Embryonic facial prominence (tissue), 1 donor: Measurements from ENCODE around the gene PCK1.

Experiments used
- DNase-seq: peaks from one replicate; pipeline ENCODE4 v3.0.0-alpha.2; 2016; ENCODE audit errors: extremely low spot score

Gene PCK1

DNA sequence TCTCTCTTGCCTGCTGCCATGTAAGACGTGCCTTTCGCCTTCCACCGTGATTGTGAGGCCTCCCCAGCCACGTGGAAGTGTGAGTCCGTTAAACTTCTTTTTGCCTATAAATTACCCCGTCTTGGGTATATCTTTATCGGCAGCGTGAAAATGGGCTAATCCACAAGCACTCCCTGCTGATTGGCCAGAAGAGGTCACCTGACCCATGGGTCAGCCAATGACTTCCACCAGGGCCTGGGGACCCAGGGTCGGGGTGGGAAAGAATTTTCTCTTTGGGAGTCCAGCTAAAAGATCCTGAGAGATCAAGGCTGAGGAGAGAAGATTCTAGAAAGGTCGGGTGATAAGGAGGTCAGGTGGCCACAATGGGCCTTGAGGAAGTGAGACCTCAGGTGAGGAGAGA is 42.2 kb downstream of the PCK1 start:
- DNase-seq: no peak

DNA sequence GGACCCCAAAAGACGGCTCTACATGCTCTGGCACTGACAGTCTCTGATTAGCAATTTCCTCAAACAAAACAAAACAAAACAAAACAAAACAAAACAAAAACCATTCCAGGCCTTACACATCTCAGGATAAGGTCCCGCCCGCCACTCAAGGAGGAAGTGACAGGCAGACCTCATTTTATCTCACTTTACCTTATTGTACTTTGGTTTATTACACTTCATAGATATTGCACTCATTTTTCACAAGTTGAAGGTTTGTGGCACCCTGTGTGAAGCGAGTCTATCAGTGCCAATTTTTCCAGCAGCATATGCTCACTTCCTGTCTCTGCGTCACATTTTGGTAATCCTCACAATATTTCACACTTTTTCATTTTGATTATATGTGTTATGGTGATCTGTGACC is 44.1 kb downstream of the PCK1 start:
- DNase-seq: no peak

DNA sequence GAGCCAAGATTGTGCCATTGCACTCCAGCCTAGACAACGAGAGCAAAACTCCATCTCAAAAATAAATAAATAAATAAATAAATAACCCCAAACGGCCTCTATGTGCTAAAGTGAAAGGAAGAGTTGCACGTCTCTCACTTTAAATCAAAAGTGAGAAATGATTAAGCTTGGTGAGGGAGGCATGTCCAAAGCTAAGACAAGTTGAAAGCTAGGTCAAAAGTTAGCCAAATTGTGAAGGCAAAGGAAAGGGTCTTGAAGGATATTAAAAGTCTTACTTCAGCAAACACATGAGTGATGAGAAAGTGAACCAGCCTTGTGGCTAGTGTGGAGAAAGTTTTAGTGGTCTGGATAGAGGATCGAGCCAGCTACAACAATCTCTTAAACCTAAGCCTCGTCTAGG is 45.0 kb downstream of the PCK1 start:
- DNase-seq: no peak

DNA sequence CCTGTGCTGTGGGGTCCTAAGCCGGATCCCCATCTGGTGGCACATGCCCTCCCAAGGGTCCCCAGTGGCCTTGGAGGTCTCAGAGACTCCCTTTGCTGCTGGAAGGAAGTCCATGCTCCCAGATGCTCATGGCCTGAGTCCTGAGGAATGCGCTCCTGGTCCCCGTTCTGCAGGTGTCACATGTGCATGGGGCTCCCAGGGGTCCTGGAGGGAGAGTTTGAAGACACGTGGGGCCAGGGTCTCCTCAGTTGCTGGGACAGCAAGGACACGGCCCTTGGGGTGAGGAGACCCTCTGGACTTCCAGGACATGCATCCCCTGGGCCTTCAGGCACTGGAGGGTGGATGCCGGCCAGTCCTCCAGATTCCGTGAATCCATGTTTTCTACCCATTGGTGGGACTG is 47.6 kb downstream of the PCK1 start:
- no peak for DNase-seq

DNA sequence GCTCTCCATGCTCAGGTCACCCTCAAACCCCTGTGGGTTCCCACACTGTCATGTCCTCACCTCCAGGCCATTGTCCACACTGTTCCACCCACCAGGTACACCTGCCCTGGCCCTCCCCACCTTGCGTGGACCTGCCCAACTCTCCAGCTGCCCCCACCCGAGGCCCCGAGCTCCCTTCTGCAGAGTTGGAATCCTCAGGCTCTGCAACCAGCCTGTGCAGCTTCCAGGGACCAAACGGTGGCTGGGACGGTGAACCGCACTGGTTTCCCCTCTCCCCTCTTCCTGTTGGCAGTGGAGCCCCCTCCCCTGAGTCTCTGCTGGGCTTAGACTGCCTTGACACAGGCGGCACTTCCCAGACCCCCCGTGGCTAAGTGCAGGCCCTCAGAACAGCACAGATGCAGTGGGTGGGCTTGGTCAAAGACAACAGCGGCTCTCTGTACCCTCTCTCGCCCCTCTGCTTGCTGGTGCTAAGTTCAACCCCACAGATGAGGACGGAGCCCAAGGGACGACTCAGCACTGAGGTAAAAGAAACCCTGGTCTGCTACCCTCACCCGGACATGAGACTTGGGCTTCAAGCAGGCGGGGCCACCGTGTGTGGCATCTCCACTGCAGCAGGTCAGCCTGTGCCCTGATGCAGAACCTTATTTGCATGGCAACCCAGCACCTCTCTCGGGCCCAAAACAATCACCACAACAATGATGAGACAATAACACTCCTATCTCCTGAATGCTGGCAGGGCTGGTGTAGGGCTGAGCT is 48.4 kb downstream of the PCK1 start:
- DNase-seq: no peak

DNA sequence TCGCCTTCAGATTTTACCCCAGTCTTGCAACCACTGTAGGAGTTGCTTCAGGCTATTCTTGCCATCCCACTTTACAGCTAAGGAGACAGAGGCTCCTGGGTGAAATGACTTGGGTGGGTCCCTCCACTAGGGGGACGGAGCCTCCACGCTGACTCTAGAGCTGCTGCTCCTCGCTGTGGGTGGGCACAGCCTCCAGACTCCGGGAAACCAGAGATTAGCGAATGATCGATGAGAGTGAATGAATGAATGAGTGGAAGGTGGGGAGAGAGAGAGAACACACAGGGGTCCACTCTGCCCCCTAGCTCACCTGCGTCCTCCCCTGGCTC is 48.9 kb downstream of the PCK1 start:
- DNase-seq: no peak

DNA sequence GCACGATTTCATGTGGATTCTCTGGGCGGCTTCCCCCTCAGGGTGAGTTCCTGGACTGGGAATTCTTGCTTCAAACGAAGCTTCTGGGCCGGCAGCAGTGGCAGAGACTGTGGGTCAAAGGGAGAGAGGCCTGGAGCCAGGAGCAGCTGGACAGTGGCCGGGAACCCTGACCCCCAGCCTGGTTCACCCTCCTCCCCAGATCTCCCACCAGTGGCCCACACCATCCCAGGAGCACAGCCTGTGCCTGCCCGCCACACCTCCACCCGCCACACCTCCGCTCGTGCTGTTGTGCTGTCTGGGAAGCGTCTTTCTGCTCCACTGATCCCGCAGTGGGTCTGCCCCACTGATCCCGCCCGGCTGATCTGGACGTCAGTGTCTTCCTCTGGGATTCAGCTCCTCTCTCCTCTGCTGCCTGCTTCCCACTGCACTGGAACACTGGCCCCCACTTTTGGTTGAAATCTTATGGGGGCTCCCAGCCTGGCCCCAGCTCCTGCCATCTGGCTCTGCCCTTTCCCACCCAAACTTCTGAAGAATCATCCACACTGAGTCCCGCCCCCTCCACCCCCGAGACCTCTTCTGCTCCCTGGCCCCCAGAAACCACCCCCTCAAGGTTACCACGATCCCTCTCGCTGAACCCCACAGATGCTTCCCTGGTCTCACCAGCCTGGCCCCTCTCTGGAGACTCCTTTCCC is 49.5 kb downstream of the PCK1 start:
- no peak for DNase-seq

DNA sequence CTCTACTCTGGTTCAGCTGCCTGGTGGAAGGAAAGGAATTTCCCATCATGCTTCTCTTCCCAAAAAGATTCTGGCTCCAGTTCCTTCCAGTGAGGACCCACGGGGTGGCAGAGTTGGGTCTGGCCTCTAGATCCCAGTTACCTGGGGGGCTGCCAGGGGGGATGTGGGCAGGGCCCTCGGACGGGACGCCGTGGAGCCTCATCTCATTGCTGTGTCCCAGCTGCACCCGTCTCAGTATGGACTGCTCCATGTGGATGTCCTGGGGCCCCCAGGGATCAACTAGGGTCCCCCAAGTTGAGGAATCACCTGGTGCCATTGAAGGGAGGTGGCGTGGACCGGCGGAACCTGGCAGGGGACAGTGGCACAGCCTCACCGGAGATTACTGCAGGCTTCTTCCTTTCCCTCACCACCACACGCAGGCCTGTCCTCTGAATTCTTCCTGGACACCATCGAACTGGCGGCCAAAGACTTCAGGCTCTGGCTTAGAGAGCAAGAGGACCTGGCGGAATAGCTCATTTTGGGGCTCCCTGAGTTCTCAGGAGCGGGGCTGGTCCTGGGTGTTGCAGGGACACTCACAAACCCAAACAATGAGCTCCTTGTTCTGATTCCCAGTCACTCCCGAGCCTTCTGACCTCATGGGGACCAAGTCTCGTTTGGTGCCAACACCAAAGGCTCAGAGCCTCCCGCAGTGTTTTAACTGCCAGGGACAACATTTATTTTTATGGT is 50.8 kb downstream of the PCK1 start:
- no peak for DNase-seq

DNA sequence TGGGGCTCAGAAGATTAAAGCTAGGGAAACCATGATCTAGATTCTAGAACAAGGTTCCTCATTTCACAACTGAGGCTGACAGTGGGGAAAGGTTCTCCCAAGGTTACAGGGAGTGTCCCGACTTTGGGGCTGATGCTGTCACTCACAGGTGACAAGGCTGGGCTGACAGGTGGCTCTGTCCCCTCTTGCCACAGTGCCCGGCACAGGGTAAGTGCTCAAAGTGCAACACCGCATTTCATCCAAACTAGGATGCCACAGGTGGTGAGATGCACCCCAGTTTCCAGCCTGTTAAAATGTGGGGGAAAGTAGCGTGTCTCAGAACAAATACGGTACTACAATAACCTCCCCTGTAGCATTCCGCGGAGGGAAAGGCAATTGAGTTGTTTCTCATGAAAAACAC is 51.5 kb downstream of the PCK1 start:
- DNase-seq: no peak

DNA sequence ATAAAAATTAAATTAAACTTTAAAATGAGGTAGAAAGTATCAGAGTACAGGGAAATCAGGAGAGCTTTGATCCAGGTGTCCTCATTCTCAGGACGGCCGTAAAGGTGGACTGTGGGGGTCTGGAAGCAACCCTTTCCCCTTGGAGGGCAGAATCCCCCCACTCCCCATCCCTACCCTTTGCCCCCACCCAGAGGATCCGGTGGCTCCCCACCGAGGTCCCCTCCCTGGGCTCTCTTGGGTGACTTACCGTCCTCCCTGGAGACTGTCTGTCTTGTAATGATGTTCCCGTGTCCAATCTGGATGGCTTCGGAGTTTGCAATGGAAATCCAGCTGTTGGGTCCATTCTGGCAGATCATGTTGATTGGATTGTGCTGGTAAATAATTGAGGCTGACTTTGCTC is 52.0 kb downstream of the PCK1 start:
- no peak for DNase-seq

DNA sequence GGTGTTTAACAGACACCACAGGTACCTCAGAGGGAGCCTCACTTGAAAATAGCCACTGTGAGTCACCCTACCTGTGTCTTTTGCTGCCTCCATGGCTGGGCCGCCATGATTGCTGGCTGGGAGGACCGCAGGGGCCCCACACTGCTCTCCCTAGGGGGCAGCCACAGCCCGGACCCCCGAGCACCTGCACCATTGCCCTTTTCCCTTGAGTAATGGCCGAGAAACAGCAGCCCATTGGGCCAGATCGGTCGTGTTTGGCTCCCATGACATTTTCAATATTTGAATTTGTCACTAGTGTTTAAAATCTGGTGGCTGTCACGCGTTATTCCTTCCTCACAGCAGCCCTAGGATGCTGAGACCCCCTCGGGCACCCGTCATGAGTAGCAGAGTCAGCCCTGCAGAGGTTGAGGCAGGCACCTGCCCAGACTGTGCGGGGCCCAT is 52.6 kb downstream of the PCK1 start:
- DNase-seq: no peak

DNA sequence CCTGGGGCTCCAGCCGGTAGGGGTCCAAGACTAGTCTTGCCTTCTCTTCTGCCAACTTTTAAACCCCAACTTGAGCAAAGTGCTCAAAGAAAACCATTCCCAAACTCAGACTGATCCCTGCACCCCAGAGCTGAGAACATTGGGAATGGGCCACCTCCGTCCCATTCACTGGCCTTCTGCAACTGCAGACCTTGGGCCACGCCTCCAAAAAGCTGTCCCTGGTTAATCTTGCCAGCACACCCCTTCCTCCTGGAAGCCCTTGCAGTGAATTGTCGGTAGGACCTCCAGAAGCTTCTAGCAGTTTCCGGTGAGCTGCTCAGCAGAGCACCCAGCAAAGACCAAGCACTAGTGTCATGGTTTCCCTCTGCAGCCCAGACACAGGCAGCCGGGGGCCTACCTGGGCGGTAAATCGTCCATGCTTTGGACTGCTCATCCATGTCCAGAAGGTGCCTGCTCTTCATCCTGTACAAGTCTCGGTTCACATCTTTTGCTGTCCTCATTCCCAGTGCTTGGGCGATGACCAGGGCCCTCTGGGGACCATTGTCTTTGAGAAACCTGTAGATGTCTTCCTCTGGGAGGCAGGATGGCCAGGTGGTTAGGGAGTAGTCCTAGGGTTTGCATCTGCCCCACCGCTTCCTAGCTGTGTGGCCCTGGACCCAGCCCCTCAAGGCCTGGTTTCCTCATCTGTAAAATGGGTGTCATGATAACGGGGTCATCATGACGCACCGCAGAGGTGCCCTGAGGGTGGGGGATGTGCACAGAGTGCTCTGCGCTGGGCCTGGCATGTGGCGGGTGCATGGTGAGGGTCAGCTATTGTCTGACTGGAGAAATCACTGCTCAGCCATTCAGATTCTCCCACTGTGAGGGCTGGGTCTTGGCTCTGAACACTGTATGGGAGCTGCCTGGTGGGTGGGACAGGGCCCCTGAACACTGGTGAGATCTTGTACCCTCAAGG is 53.9 kb downstream of the PCK1 start:
- no peak for DNase-seq

DNA sequence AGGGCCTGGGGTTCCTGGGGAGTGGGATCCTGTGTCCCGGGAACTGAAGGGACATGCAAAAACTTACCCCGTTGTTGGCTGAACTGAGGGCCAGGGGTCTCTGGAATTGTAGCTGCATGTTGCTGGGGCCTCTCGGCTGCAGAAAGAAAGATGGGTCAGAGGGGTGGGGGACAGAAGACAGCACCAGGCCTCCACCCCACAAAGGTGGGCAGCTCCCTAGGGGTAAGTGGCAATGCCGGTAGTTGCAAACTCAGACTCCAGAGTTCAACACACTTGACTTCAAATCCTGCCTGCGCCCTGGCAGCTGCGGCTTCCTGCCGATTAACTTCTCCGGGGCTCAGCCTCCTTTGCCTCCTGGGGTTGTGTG is 54.5 kb downstream of the PCK1 start:
- DNase-seq: no peak

DNA sequence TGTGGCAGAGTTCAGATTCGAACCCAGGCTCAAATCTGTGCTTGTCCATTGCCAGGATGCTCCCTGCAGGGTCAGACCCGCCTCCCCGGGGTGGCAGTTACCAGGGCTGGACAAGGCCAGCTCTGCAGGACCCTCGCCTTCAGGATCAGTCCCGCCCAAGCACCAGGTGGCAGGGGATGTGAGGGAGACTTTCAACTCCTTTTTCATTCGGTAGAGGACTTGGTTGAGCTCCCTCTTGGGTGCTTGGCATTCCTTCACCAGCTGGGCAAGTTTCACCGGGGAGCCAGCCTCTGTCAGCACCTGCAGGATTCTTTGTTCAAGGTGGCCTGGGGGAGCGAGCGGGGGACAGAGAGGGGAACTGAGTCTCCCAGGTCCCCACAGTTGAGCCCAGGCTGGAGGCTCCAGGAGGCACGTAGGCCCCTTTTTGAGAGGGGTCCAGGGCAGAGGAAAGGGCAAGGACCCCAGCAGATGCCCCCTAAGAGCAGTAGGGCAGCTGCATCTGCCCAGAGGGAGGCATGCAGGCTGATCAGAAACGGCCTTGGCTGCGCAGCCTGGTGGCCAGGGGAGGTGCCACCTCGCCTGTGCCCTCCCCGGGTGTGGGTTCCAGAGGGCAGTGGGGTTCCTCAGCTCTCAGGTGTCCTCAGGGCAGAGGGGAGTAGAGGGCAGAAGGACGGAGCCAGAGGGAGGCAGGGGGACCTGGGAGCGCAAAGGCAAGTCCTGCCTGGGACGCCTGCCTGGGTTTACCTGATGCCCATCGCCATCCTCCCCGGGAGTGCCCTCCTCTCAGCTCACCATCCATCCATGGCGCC is 55.4 kb downstream of the PCK1 start:
- DNase-seq: no peak

DNA sequence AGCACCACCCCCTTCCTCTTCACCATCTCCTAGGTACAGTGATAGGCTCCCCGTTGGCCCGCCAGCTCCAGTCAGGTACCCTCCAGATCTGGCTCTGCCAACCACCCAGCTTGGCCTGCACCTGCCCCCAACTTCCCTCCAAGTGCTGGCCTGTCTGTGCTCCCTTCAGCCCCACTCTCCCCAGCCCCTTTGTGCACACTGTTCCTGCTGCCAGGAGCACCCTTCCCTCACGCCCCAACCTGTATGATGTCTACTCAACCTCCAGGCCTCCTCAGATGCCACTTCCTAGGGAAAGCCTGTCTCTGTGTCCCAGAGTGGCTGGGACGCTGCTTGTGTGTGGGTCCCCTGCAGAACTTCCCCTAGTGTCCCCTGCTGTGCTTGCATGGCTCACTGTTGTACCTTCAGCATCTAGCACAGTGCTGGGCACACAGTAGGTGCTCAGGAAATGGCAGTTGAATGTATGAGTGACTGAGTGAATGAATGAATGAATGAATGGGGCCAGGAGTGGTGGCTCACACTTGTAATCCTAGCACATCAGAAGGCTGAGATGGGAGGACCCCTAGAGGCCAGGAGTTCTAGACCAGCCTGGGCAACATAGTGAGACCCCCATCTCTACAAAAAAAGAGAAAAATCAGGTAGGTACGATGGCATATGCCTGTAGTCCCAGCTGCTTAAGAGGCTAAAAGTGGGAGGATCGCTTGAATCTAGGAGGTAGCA is 56.3 kb downstream of the PCK1 start:
- no peak for DNase-seq
